Esophagus muscularis mucosa (tissue), 4 donors: ENCODE data around the gene SLC6A16. TPM values are rescaled to one million over a fixed set of nuclear protein-coding genes. Genes with fewer than 3 reads are reported as not detected.
A peak's percentile ranks its signal among the peaks of the same experiment; 100 is the strongest.

Source experiments
- DNase-seq: peaks from one replicate; pipeline ENCODE4 v3.0.0-alpha.2; 2017; ENCODE audit errors: extremely low spot score
- H3K27ac ChIP-seq, 4 donors: fragments of 200-600 bp; sonication (generic); replicated peaks in 1 of 4; 1 replicate in 3 of 4; 2 replicates in 1 of 4; pipeline ENCODE4 v1.5.1; 2016 to 2019; ENCODE audit warnings: mild to moderate bottlenecking in 1 of 4
- H3K27me3 ChIP-seq, 4 donors: fragments of 200-600 bp; sonication (generic); one replicate each; pipeline versions ENCODE4 v1.5.1 to v1.6.0; 2016 to 2019
- H3K36me3 ChIP-seq, 4 donors: fragments of 200-600 bp; sonication (generic); one replicate each; pipeline ENCODE4 v1.5.1; 2016 to 2019
- H3K4me1 ChIP-seq, 4 donors: fragments of 200-600 bp; sonication (generic); one replicate each; pipeline ENCODE4 v1.5.1; 2016 to 2019
- H3K4me3 ChIP-seq, 4 donors: fragments of 200-600 bp; sonication (generic); 1 replicate in 2 of 4; 2 replicates in 2 of 4; pipeline ENCODE4 v1.5.1; 2016 to 2019; ENCODE audit warnings: mild to moderate bottlenecking in 4 of 4, moderate library complexity in 1 of 4
- H3K9me3 ChIP-seq, 4 donors: fragments of 200-600 bp; sonication (generic); 1 replicate in 3 of 4; 2 replicates in 1 of 4; pipeline ENCODE4 v1.5.1; 2016 to 2019
- CTCF ChIP-seq, 3 experiments: fragments of 200-600 bp in 2 of 3; fragments of 450-650 bp in 1 of 3; sonication (generic) in 2 of 3; IDR thresholded peaks; one replicate each; pipeline ENCODE4 v1.5.1; 2017 to 2019; ENCODE audit warnings: antibody characterized with exemption in 3 of 3, mild to moderate bottlenecking in 2 of 3, moderate library complexity in 1 of 3
- EP300 ChIP-seq: sonication (generic); formaldehyde crosslinking; IDR thresholded peaks from one replicate; pipeline ENCODE4 v1.6.1; 2017; ENCODE audit warnings: antibody characterized with exemption
- POLR2A ChIP-seq: fragments of 450-650 bp; IDR thresholded peaks from one replicate; pipeline ENCODE4 v1.6.1; 2017; ENCODE audit warnings: antibody characterized with exemption, moderate library complexity, mild to moderate bottlenecking, low read depth
- POLR2AphosphoS5 ChIP-seq, 2 donors: sonication (generic); formaldehyde crosslinking; IDR thresholded peaks; one replicate each; pipeline ENCODE4 v1.6.1; 2017; ENCODE audit warnings: antibody characterized with exemption in 2 of 2
- whole genome bisulfite sequencing: methylation state at CpG from one replicate; pipeline ENCODE4 v1.1.5; 2018; 5-methylcytosine and 5-hydroxymethylcytosine counted together
- intact Hi-C: fragments of 100-400 bp; cut with DNase I; formaldehyde crosslinking; loops from one replicate; pipeline ENCODE4 v1.15.1; 2023
- total RNA-seq, 4 donors: library from RNA; depleted of rRNA; stranded (reverse); fragments of >200 nt; gene quantifications; one replicate each; pipeline versions ENCODE4 v1.1.0 to v1.2.1, GENCODE V29; 2016

Gene SLC6A16
- total RNA-seq, 4 donors from 2014 or later, result 0.83 to 4.1 (median 2.5) TPM

DNA sequence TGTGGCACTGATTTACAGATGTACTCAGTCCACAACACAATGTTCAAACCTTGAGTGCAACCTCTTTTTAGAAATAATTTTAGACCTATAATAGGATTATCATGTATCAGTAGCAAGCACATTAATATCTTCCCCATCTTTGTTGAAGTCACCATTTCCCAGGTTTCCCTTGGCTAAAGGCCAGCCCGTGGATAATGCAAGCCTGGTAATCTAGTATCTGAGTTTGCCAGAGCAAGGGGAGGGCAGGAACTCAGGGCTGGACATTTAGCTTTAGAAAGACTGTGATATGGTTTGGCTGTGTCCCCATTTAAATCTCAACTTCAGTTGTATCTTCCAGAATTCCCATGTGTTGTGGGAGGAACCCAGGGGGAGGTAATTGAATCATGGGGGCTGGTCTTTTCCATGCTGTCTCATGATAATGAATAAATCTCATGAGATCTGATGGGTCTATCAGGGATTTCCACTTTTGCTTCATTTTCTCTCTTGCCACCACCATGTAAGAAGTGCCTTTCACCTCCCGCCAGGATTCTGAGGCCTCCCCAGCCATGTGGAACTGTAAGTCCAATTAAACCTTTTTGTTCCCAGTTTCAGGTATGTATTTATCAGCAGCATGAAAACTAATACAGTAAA, 37.7 kb downstream of the SLC6A16 start:
- intact Hi-C loops, result no loop called here
- WGBS, result 27% methylated on average over 2 of the region's 2 CpGs
- H3K4me3 ChIP-seq, result no peak overlapping the region
- no peaks in the 10 kb centered on the region for H3K4me1 ChIP-seq
- H3K36me3 ChIP-seq, result no peaks in the 10 kb centered on the region
- H3K27me3 ChIP-seq, result peaks cover 0 to 21% (median 0%) of the 10 kb centered on the region in 4 donors
- TF ChIP-seq POLR2A (no peak), EP300 (no peak), CTCF (IDR thresholded peaks at IDR 0.05) (no peak)
- H3K9me3 ChIP-seq, result no peaks in the 10 kb centered on the region
- H3K27ac ChIP-seq, result no peak overlapping the region
- no peak for DNase-seq

GRCh38 chr19:49282184-49282583, 42.8 kb downstream of the SLC6A16 start:
- H3K4me3 ChIP-seq, result no peak overlapping the region
- 77% methylated on average over 12 of the region's 13 CpGs for WGBS
- no peaks in the 10 kb centered on the region for H3K9me3 ChIP-seq
- no peak overlapping the region for H3K27ac ChIP-seq
- no peak for DNase-seq
- no peaks in the 10 kb centered on the region for H3K36me3 ChIP-seq
- no peak for TF ChIP-seq POLR2AphosphoS5 (IDR thresholded peaks at IDR 0.05)
- TF ChIP-seq CTCF (IDR thresholded peaks at IDR 0.05), result no peak
- TF ChIP-seq POLR2A, result no peak
- TF ChIP-seq EP300, result no peak
- no peaks in the 10 kb centered on the region for H3K4me1 ChIP-seq
- peaks cover 0 to 50% (median 0%) of the 10 kb centered on the region in 4 donors for H3K27me3 ChIP-seq
- intact Hi-C loops, result no loop called here

GRCh38 chr19:49272204-49272603, 52.8 kb downstream of the SLC6A16 start:
- WGBS, result 92% methylated on average over 4 of the region's 4 CpGs
- peak; percentile 64 for DNase-seq
- peaks cover 0 to 6% (median 1%) of the 10 kb centered on the region in 4 donors for H3K9me3 ChIP-seq
- peaks cover 0 to 3% (median 0%) of the 10 kb centered on the region in 4 donors for H3K27me3 ChIP-seq
- intact Hi-C loops, result no loop called here
- no peaks in the 10 kb centered on the region for H3K36me3 ChIP-seq
- no peaks in the 10 kb centered on the region for H3K4me1 ChIP-seq
- H3K27ac ChIP-seq, result no peak overlapping the region
- H3K4me3 ChIP-seq, result no peak overlapping the region
- TF ChIP-seq POLR2AphosphoS5 (IDR thresholded peaks at IDR 0.05) (no peak), POLR2A (no peak), CTCF (IDR thresholded peaks at IDR 0.05) (no peak), EP300 (no peak)

- H3K4me1 ChIP-seq, result no peaks in the 10 kb centered on the region
- H3K4me3 ChIP-seq, result no peak overlapping the region
- H3K9me3 ChIP-seq, result peaks cover 0 to 13% (median 1%) of the 10 kb centered on the region in 4 donors
- H3K27ac ChIP-seq, result no peak overlapping the region
- TF ChIP-seq POLR2AphosphoS5 (IDR thresholded peaks at IDR 0.05) (no peak), CTCF (IDR thresholded peaks at IDR 0.05) (no peak), EP300 (no peak), POLR2A (no peak)
- peaks cover 0 to 3% (median 0%) of the 10 kb centered on the region in 4 donors for H3K27me3 ChIP-seq
- intact Hi-C loops, result no loop called here
- no peak for DNase-seq
- 77% methylated on average over 4 of the region's 4 CpGs for WGBS
- H3K36me3 ChIP-seq, result no peaks in the 10 kb centered on the region
These were observed 53.8 kb downstream of the SLC6A16 start for GRCh38 chr19:49271080-49271753.
